Right renal cortex interstitium (tissue), 3 donors: ENCODE data around the gene ZNF668. TPM values are rescaled to one million over a fixed set of nuclear protein-coding genes. Genes with fewer than 3 reads are reported as not detected.
"Not testable (repeated sequence)": the region's sequence is repeated elsewhere in the genome, so short reads cannot be mapped to it uniquely, and the experiment has no call there.

Source experiments
- DNase-seq, 3 donors: peaks; one replicate each; pipeline ENCODE4 v3.0.0-alpha.2; 2013; ENCODE audit warnings: low read depth in 3 of 3, low spot score in 2 of 3
- polyA plus RNA-seq, 3 donors: library from polyadenylated mRNA; unstranded; fragments of 120-200 nt; gene quantifications; one replicate each; pipeline ENCODE4 v1.2.1, GENCODE V29; 2013; ENCODE audit not compliant: insufficient read length in 3 of 3

The ZNF668 gene
- polyA plus RNA-seq, 3 donors, result 3.2 to 4.1 (median 3.7) TPM

GRCh38 chr16:31020536-31020935 is 53.5 kb downstream of the ZNF668 start:
- DNase-seq, result no peak

DNA sequence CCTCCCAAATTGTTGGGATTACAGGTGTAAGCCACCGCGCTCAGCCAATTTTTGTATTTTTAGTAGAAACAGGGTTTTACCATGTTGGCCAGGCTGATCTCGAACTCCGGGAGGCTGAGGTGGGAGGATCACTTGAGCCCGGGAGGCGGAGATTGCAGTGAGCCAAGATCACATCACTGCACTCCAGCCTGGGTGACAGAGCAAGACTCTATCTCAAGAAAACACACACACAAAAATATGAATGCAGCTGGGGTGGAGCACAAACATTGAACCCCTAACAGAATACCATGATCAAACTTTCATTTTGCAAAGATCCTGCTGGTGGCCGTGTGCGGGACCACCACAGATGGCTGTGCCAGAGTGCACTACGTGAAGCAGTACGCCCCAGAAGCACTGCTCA is 56.3 kb downstream of the ZNF668 start:
- DNase-seq, result not testable (repeated sequence)

DNA sequence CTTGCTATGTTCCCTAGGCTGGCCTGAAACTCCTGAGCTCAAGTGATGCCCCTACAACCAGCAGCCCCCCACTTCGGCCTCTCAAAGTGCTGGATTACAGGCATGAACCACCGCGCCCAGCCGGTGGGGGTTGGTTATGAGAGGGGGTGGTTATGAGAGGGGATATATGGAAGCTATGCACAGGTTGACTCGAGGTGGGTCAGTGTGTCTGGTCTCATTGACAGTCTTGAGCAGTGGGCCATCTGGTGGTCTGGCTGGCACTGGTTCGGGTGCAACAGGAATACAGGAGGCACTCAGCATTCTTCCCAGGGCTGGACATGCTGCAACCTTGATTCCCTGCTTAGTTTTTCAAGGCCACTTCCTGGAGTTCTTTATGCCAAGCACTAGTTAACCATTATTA is 58.0 kb downstream of the ZNF668 start:
- no peak for DNase-seq

DNA sequence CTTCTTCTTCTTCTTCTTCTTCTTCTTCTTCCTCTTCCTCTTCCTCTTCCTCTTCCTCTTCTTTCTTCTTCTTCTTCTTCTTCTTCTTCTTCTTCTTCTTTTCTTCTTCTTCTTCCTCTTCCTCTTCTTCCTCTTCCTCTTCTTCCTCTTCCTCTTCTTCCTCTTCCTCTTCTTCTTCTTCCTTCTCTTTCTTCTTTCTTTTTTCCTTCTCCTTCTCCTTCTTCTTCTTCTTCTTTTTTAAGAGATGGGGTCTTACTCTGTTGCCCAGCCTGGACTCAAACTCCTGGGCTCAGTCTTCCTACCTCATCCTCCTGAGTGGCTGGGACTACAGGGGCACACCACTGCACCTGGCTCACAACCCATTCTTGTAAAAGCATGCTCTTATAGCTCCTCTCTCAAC is 60.7 kb downstream of the ZNF668 start:
- DNase-seq, result not testable (repeated sequence)

DNA sequence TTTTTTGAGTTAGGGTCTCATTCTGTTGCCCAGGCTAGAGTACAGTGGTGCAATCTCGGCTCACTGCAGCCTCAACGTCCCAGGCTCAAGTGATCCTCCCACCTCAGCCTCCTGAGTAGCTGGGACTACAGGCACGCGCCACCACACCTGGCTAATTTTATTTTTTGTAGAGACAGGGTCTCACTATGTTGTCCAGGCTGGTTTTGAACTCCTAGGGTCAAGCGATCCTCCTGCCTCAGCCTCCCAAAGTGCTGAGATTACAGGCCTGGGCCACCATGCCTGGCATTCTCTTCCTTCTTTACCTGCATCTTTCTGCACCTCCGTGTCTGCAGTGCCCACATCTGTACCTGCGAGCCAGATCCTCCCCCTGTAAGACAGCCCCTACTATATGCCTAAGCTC is 62.2 kb downstream of the ZNF668 start:
- not testable (repeated sequence) for DNase-seq

Other genes with a start within 250 kb of the ZNF668 start
- 10 to 100 TPM; 35.8 to 40.7 (median 39.3) TPM for gene BCL7C, start 180.2 kb downstream of the ZNF668 start, polyA plus RNA-seq
- 1 to 10 TPM; 6.7 to 7.4 (median 6.7) TPM for gene CTF1, start 177.6 kb downstream of the ZNF668 start, polyA plus RNA-seq
- 10 to 100 TPM; 16.1 to 20.5 (median 18.0) TPM for gene FBXL19, start 150.7 kb downstream of the ZNF668 start, polyA plus RNA-seq
- 10 to 100 TPM; 18.0 to 19.6 (median 19.2) TPM for gene ORAI3, start 125.2 kb downstream of the ZNF668 start, polyA plus RNA-seq
- 10 to 100 TPM; 13.0 to 14.4 (median 13.2) TPM for gene SETD1A, start 116.5 kb downstream of the ZNF668 start, polyA plus RNA-seq
- gene HSD3B7, start 89.0 kb downstream of the ZNF668 start, polyA plus RNA-seq, result 1 to 10 TPM; 7.3 to 8.9 (median 8.3) TPM
- 1 to 10 TPM in 2 of 3 donors, under 1 TPM in 1; 0.89 to 1.3 (median 1.0) TPM for gene STX1B, start 63.6 kb downstream of the ZNF668 start, polyA plus RNA-seq
- 10 to 100 TPM; 33.9 to 36.1 (median 34.4) TPM for gene STX4, start 40.7 kb downstream of the ZNF668 start, polyA plus RNA-seq
- 10 to 100 TPM; 10.8 to 11.9 (median 11.7) TPM for gene ZNF646, start 182 bp upstream of the ZNF668 start, polyA plus RNA-seq
- under 1 TPM; 0.44 to 0.82 (median 0.60) TPM for gene PRSS53, start 14.7 kb upstream of the ZNF668 start, polyA plus RNA-seq
- 10 to 100 TPM; 65.6 to 75.1 (median 75.1) TPM for gene VKORC1, start 20.6 kb upstream of the ZNF668 start, polyA plus RNA-seq
- gene BCKDK, start 34.1 kb upstream of the ZNF668 start, polyA plus RNA-seq, result 10 to 100 TPM; 32.4 to 37.6 (median 35.1) TPM
- 10 to 100 TPM; 57.7 to 66.8 (median 58.0) TPM for gene KAT8, start 43.4 kb upstream of the ZNF668 start, polyA plus RNA-seq
- 10 to 100 TPM; 48.9 to 59.4 (median 52.4) TPM for gene PRSS8, start 61.5 kb upstream of the ZNF668 start, polyA plus RNA-seq
- gene PRSS36, start 75.8 kb upstream of the ZNF668 start, polyA plus RNA-seq, result 1 to 10 TPM in 2 of 3 donors, under 1 TPM in 1; 0.78 to 1.4 (median 1.2) TPM
- gene FUS, start 105.9 kb upstream of the ZNF668 start, polyA plus RNA-seq, result 100 to 1,000 TPM; 627 to 720 (median 667) TPM
- 10 to 100 TPM in 1 of 3 donors, 1 to 10 TPM in 2; 8.1 to 10.7 (median 9.4) TPM for gene PYCARD, start 128.5 kb upstream of the ZNF668 start, polyA plus RNA-seq
- gene TRIM72, start 139.9 kb upstream of the ZNF668 start, polyA plus RNA-seq, result under 1 TPM; 0.06 to 0.07 (median 0.06) TPM
- gene PYDC1, start 142.9 kb upstream of the ZNF668 start, polyA plus RNA-seq, result not detected
- gene ITGAM, start 185.7 kb upstream of the ZNF668 start, polyA plus RNA-seq, result 1 to 10 TPM; 1.5 to 2.0 (median 1.9) TPM